Trophoblast cell (in vitro differentiated cells and primary cell): ENCODE data around the gene HFE.
"Not testable (repeated sequence)": the region's sequence is repeated elsewhere in the genome, so short reads cannot be mapped to it uniquely, and the experiment has no call there.

Experiments used
- DNase-seq, 2 donors: peaks; one replicate each; pipeline ENCODE4 v3.0.0-alpha.2; 2016
- H2AFZ ChIP-seq: 2 replicates; pipeline ENCODE4 v1.6.1; 2013; ENCODE audit warnings: low read length, moderate library complexity, mild to moderate bottlenecking; ENCODE audit not compliant: insufficient read depth, poor library complexity
- H2AK5ac ChIP-seq: 2 replicates; pipeline ENCODE4 v1.6.1; 2013; ENCODE audit warnings: mild to moderate bottlenecking, low read length
- H2BK120ac ChIP-seq: 2 replicates; pipeline ENCODE4 v1.6.1; 2013; ENCODE audit warnings: low read length, mild to moderate bottlenecking, moderate library complexity; ENCODE audit not compliant: insufficient read depth, poor library complexity
- H2BK12ac ChIP-seq: 2 replicates; pipeline ENCODE4 v1.6.1; 2013; ENCODE audit warnings: mild to moderate bottlenecking, low read length, moderate library complexity
- H2BK5ac ChIP-seq: 2 replicates; pipeline ENCODE4 v1.6.1; 2013; ENCODE audit warnings: low read length, low read depth, moderate library complexity, mild to moderate bottlenecking; ENCODE audit not compliant: poor library complexity
- H3K14ac ChIP-seq: 2 replicates; pipeline ENCODE4 v1.6.1; 2013; ENCODE audit warnings: mild to moderate bottlenecking, low read length
- H3K18ac ChIP-seq: 2 replicates; pipeline ENCODE4 v1.6.1; 2013; ENCODE audit warnings: mild to moderate bottlenecking, low read length
- H3K23ac ChIP-seq: 2 replicates; pipeline ENCODE4 v1.6.1; 2013; ENCODE audit warnings: low read length
- H3K27ac ChIP-seq: 2 replicates; pipeline ENCODE4 v1.5.1; 2013; ENCODE audit warnings: low read depth, mild to moderate bottlenecking, inconsistent platforms, low read length, moderate library complexity
- H3K27me3 ChIP-seq: 2 replicates; pipeline ENCODE4 v1.6.1; 2013; ENCODE audit warnings: inconsistent platforms, mild to moderate bottlenecking, low read length, moderate library complexity; ENCODE audit not compliant: insufficient read depth
- H3K36me3 ChIP-seq, 2 experiments: 1 replicate in 1 of 2; 2 replicates in 1 of 2; pipeline ENCODE4 v1.6.1; 2013; ENCODE audit warnings: low read length in 2 of 2, mild to moderate bottlenecking in 2 of 2, moderate library complexity in 1 of 2; ENCODE audit not compliant: insufficient read depth in 2 of 2, control insufficient read depth in 1 of 2
- H3K4ac ChIP-seq: 2 replicates; pipeline ENCODE4 v1.6.1; 2013; ENCODE audit warnings: low read depth, mild to moderate bottlenecking, low read length, moderate library complexity
- H3K4me1 ChIP-seq, 2 experiments: 1 replicate in 1 of 2; 2 replicates in 1 of 2; pipeline ENCODE4 v1.6.1; 2013; ENCODE audit warnings: low read length in 2 of 2, mild to moderate bottlenecking in 2 of 2, moderate library complexity in 1 of 2; ENCODE audit not compliant: insufficient read depth in 2 of 2, control insufficient read depth in 1 of 2
- H3K4me2 ChIP-seq: 2 replicates; pipeline ENCODE4 v1.6.1; 2013; ENCODE audit warnings: inconsistent platforms, mild to moderate bottlenecking, low read length, moderate library complexity
- H3K4me3 ChIP-seq: 2 replicates; pipeline ENCODE4 v1.5.1; 2013; ENCODE audit warnings: mild to moderate bottlenecking, low read depth, low read length, inconsistent platforms
- H3K79me1 ChIP-seq: one replicate; pipeline ENCODE4 v1.6.1; 2013; ENCODE audit warnings: low read length
- H3K79me2 ChIP-seq: 2 replicates; pipeline ENCODE4 v1.6.1; 2013; ENCODE audit warnings: low read length, mild to moderate bottlenecking; ENCODE audit not compliant: control insufficient read depth, insufficient read depth, poor library complexity
- H3K9ac ChIP-seq: 2 replicates; pipeline ENCODE4 v1.6.1; 2013; ENCODE audit warnings: mild to moderate bottlenecking, low read length
- H3K9me3 ChIP-seq: 2 replicates; pipeline ENCODE4 v1.6.1; 2013; ENCODE audit warnings: low read depth, mild to moderate bottlenecking, control low read depth, inconsistent platforms, low read length; ENCODE audit not compliant: insufficient read depth
- H4K12ac ChIP-seq: 2 replicates; pipeline ENCODE4 v1.6.1; 2013; ENCODE audit warnings: low read depth, mild to moderate bottlenecking, low read length, moderate library complexity
- H4K8ac ChIP-seq: 2 replicates; pipeline ENCODE4 v1.6.1; 2013; ENCODE audit warnings: low read depth, mild to moderate bottlenecking, low read length, moderate library complexity
- H4K91ac ChIP-seq: one replicate; pipeline ENCODE4 v1.6.1; 2013; ENCODE audit warnings: low read depth, mild to moderate bottlenecking, low read length, moderate library complexity
- WGBS: extraction: QIAGEN DNeasy Blood & Tissue Kit; methylation state at CpG from one replicate; pipeline ENCODE4 v1.1.7; 2013; ENCODE audit warnings: missing lambda C conversion rate; ENCODE audit not compliant: insufficient read length, insufficient coverage; ENCODE audit errors: extremely low coverage; 5-methylcytosine and 5-hydroxymethylcytosine counted together

Gene HFE

GRCh38 chr6:26115226-26115625 lies 28.0 kb downstream of the HFE start:
- no peak overlapping the region for H3K27ac ChIP-seq

GRCh38 chr6:26116267-26116666 lies 29.0 kb downstream of the HFE start:
- no peaks in the 10 kb centered on the region for H3K9me3 ChIP-seq
- no peak overlapping the region for H2AK5ac ChIP-seq
- no peaks in the 10 kb centered on the region for H3K79me2 ChIP-seq
- no peak for DNase-seq
- no peak overlapping the region for H4K91ac ChIP-seq
- H2BK12ac ChIP-seq = no peak overlapping the region
- no peaks in the 10 kb centered on the region for H3K4me1 ChIP-seq
- no peak overlapping the region for H3K4me2 ChIP-seq
- H3K14ac ChIP-seq = no peak overlapping the region
- no peak overlapping the region for H3K27ac ChIP-seq
- H2AFZ ChIP-seq = no peak overlapping the region
- H3K4ac ChIP-seq = no peak overlapping the region
- H3K18ac ChIP-seq = no peak overlapping the region
- H3K27me3 ChIP-seq = no peaks in the 10 kb centered on the region
- H4K12ac ChIP-seq = no peak overlapping the region
- H2BK5ac ChIP-seq = no peak overlapping the region
- no peak overlapping the region for H4K8ac ChIP-seq
- WGBS = no CpG with 5 or more reads among the region's 4 CpGs
- H3K9ac ChIP-seq = no peak overlapping the region
- H3K79me1 ChIP-seq = no peaks in the 10 kb centered on the region
- no peak overlapping the region for H2BK120ac ChIP-seq
- H3K36me3 ChIP-seq = no peaks in the 10 kb centered on the region
- no peak overlapping the region for H3K4me3 ChIP-seq
- no peak overlapping the region for H3K23ac ChIP-seq

More at GRCh38 chr6:26115226-26115625, 28.0 kb downstream of the HFE start:
- Histone ChIP-seq H2AK5ac (no peak overlapping the region), H3K36me3 (no peaks in the 10 kb centered on the region), H3K79me1 (no peaks in the 10 kb centered on the region), H3K4me1 (peaks cover 0 to under 1% of the 10 kb centered on the region in 2 experiments), H2AFZ (no peak overlapping the region), H3K4ac (no peak overlapping the region), H2BK120ac (no peak overlapping the region), H2BK12ac (no peak overlapping the region), H2BK5ac (no peak overlapping the region), H3K9ac (no peak overlapping the region), H4K8ac (no peak overlapping the region), H3K27me3 (no peaks in the 10 kb centered on the region), H4K91ac (no peak overlapping the region), H4K12ac (no peak overlapping the region), H3K79me2 (no peaks in the 10 kb centered on the region), H3K14ac (no peak overlapping the region), H3K4me3 (no peak overlapping the region), H3K18ac (no peak overlapping the region), H3K4me2 (no peak overlapping the region), H3K23ac (no peak overlapping the region), H3K9me3 (no peaks in the 10 kb centered on the region)
- no CpG with 5 or more reads among the region's 5 CpGs for WGBS
- no peak for DNase-seq

- Histone ChIP-seq H3K9ac (no peak overlapping the region), H3K14ac (no peak overlapping the region), H4K12ac (no peak overlapping the region), H2BK12ac (no peak overlapping the region), H2AFZ (no peak overlapping the region), H3K23ac (no peak overlapping the region), H3K4me1 (peaks cover 0 to 2% of the 10 kb centered on the region in 2 experiments), H3K79me1 (peaks cover 8% of the 10 kb centered on the region), H2AK5ac (no peak overlapping the region), H3K9me3 (no peaks in the 10 kb centered on the region), H3K4ac (no peak overlapping the region), H3K4me2 (no peak overlapping the region), H3K18ac (no peak overlapping the region), H3K4me3 (no peak overlapping the region), H3K27ac (no peak overlapping the region), H2BK5ac (no peak overlapping the region), H3K79me2 (peaks cover 4% of the 10 kb centered on the region), H3K27me3 (no peaks in the 10 kb centered on the region), H4K8ac (no peak overlapping the region), H2BK120ac (no peak overlapping the region), H3K36me3 (no peaks in the 10 kb centered on the region), H4K91ac (no peak overlapping the region)
- DNase-seq = no peak
- no CpG with 5 or more reads among the region's 7 CpGs for WGBS
Measured at GRCh38 chr6:26118999-26119398, 31.8 kb downstream of the HFE start.

- not testable (repeated sequence) for H3K79me2 ChIP-seq, H2AFZ ChIP-seq, H3K4me1 ChIP-seq, H3K4me2 ChIP-seq, H3K9ac ChIP-seq, H3K36me3 ChIP-seq, H3K23ac ChIP-seq, H2BK12ac ChIP-seq, H4K12ac ChIP-seq, H3K27me3 ChIP-seq, DNase-seq, H3K14ac ChIP-seq, H2BK120ac ChIP-seq, H4K91ac ChIP-seq, H2BK5ac ChIP-seq, H3K9me3 ChIP-seq, H3K27ac ChIP-seq, H3K4ac ChIP-seq, H4K8ac ChIP-seq, H3K18ac ChIP-seq, H2AK5ac ChIP-seq, H3K4me3 ChIP-seq
- H3K79me1 ChIP-seq = peaks cover 10% of the 10 kb centered on the region
- no CpG with 5 or more reads among the region's 8 CpGs for WGBS
Measured at GRCh38 chr6:26120115-26120514, 32.9 kb downstream of the HFE start.
